ENCODE data around the gene SYAP1. TPM values are rescaled to one million over a fixed set of nuclear protein-coding genes. Genes with fewer than 3 reads are reported as not detected.

The SYAP1 gene, protein sequence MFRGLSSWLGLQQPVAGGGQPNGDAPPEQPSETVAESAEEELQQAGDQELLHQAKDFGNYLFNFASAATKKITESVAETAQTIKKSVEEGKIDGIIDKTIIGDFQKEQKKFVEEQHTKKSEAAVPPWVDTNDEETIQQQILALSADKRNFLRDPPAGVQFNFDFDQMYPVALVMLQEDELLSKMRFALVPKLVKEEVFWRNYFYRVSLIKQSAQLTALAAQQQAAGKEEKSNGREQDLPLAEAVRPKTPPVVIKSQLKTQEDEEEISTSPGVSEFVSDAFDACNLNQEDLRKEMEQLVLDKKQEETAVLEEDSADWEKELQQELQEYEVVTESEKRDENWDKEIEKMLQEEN
- 24.9 and 26.5 TPM in 2 replicates for total RNA-seq

GRCh38 chrX:16719334-16720084 lies at the start of gene SYAP1:
TSS of gene SYAP1 (plus strand) at chrX:16719612. CDS start at chrX:16719725, 113 bp downstream.

DNA sequence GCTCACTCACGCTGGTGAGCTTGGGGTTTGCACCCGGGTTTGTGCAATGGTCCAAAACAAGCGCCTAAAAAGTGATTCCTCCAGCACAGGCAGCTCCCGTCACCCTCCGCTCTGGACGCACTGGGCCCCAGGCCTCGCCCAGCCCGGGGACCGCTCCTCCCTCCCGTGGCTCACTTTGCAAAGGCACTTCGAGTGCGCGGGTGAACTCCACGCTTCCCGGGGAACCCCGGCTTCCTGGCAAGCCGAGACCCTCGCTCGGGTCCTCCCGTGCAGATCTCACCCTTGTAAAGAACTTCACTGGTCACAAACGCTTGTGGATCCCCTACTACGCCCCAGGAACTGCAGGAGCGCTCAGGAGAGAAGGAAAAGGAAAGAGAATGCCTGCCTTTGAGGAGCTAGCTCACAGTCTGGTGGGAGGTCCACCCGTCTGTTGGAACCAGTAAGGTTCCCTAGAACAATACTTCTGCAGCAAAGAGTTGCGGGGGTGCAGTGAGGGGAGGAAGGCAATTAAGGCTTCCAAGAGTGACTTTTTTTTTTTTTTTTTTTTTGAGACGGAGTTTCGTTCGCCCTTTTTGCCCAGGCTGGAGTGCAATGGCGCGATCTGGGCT lies 6.8 kb upstream of the SYAP1 start, which contains the start of gene CTPS2:
Gene CTPS2 (minus strand): TSS at position 122 of the 608 bp plus-strand sequence. CDS start 9,767 bp downstream, outside the sequence.

DNA sequence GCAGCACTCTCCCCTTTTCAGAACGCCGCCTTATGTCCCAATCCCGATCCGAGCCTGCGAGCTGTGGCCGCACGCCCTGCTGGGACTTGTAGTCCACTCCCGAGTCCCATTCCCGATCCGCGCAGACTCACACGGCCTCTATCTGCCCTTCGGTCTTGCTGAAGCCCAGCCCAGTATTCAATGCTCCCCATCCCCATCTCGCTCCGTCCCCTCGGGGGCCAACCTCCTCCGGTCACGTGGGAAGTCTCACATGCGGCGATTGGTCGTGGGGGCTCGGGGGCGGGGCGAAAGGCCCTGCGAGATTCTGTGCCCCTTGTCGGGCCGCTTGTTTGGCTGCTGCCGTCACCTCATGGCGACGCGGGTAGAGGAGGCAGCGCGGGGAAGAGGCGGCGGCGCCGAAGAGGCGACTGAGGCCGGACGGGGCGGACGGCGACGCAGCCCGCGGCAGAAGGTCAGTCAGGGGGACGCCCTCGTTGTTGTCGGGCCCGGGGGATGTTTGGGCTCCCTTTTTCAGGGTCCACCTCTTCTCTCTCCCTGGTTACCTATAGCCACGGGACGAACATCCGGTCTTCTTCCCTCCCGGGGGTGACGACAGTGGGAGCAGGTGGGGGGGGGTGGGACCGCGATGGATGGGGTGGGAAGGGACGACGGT lies 66.9 kb downstream of the SYAP1 start, which contains the start of gene TXLNG:
Gene TXLNG (plus strand): TSS at position 328 of the 652 bp plus-strand sequence. CDS start 22 bp downstream, at position 350.

Other genes starting within 250 kb of the SYAP1 start
- gene S100G, start 69.5 kb upstream of the SYAP1 start, total RNA-seq = not detected in 2 replicates
- 8.3 and 10.4 TPM in 2 replicates for gene CTPS2, start 6.9 kb upstream of the SYAP1 start, total RNA-seq
- gene TXLNG, start 66.9 kb downstream of the SYAP1 start, total RNA-seq = 7.0 and 11.5 TPM in 2 replicates
- gene RBBP7, start 150.8 kb downstream of the SYAP1 start, total RNA-seq = 78.6 and 79.3 TPM in 2 replicates
- 1.3 and 3.1 TPM in 2 replicates for gene REPS2, start 227.0 kb downstream of the SYAP1 start, total RNA-seq